ENCODE results near the gene PITPNM1.

PITPNM1 gene

GRCh38 chr11:67502328-67502979, 2.7 kb downstream of the PITPNM1 start:
- no peak for DNase-seq

- no peak for DNase-seq
These were observed 3.3 kb downstream of the PITPNM1 start for GRCh38 chr11:67501854-67502253.

- DNase-seq = no peak
These were observed 4.1 kb downstream of the PITPNM1 start for GRCh38 chr11:67500831-67501715.

- DNase-seq = no peak
These were observed 4.7 kb downstream of the PITPNM1 start for GRCh38 chr11:67500484-67500821.

- DNase-seq = no peak
These were observed 5.2 kb downstream of the PITPNM1 start for GRCh38 chr11:67499808-67500483.

- DNase-seq = no peak
These were observed 6.6 kb downstream of the PITPNM1 start for GRCh38 chr11:67498544-67498972.

- DNase-seq = no peak
These were observed 7.4 kb downstream of the PITPNM1 start for GRCh38 chr11:67497656-67498291.

GRCh38 chr11:67496113-67496512, 9.1 kb downstream of the PITPNM1 start:
- no peak for DNase-seq

GRCh38 chr11:67495234-67496005, 9.7 kb downstream of the PITPNM1 start:
- no peak for DNase-seq

- DNase-seq = no peak
These were observed 10.6 kb downstream of the PITPNM1 start for GRCh38 chr11:67494371-67495233.

- DNase-seq = no peak
These were observed 11.4 kb downstream of the PITPNM1 start for GRCh38 chr11:67493548-67494370.

GRCh38 chr11:67492801-67493547, 12.2 kb downstream of the PITPNM1 start:
- DNase-seq = no peak

- DNase-seq = no peak
These were observed 13.0 kb downstream of the PITPNM1 start for GRCh38 chr11:67492069-67492727.

- DNase-seq = no peak
These were observed 13.7 kb downstream of the PITPNM1 start for GRCh38 chr11:67491276-67492068.

GRCh38 chr11:67490727-67491065, 14.5 kb downstream of the PITPNM1 start:
- no peak for DNase-seq

GRCh38 chr11:67489885-67490726, 15.1 kb downstream of the PITPNM1 start:
- no peak for DNase-seq

GRCh38 chr11:67489203-67489884, 15.8 kb downstream of the PITPNM1 start:
- no peak for DNase-seq

Data from amniotic stem cell (primary cell).